HCT116 (cell line): Measurements from ENCODE around the gene NPB.

ENCODE experiments used
- ATF3 ChIP-seq: IDR thresholded peaks from 2 replicates; pipeline ENCODE4 v1.6.1; 2012
- CTCF ChIP-seq, 3 experiments: fragments of 200-600 bp in 1 of 3; sonication (generic) in 1 of 3; IDR thresholded peaks in 2 of 3; conservative IDR thresholded peaks in 1 of 3; 2 replicates each; pipeline ENCODE4 v1.5.1; 2012 to 2017; ENCODE audit warnings: low read depth in 2 of 3, low read length in 2 of 3, antibody characterized with exemption in 1 of 3, borderline replicate concordance in 1 of 3, control low read depth in 1 of 3, mild to moderate bottlenecking in 1 of 3, mixed read lengths in 1 of 3, mixed run types in 1 of 3, moderate library complexity in 1 of 3; ENCODE audit not compliant: insufficient read depth in 1 of 3
- EZH2 ChIP-seq: fragments of 200-600 bp; sonication (generic); IDR thresholded peaks from 2 replicates; pipeline ENCODE4 v1.6.1; 2017; ENCODE audit warnings: antibody characterized with exemption, mixed run types
- EZH2phosphoT487 ChIP-seq: fragments of 200-600 bp; IDR thresholded peaks from 2 replicates; pipeline ENCODE4 v1.6.1; 2018; ENCODE audit warnings: antibody characterized with exemption, borderline replicate concordance
- FOSL1 ChIP-seq: IDR thresholded peaks from 2 replicates; pipeline ENCODE4 v1.6.1; 2012; ENCODE audit warnings: low read depth
- MAX ChIP-seq: IDR thresholded peaks from 2 replicates; pipeline ENCODE4 v1.6.1; 2012
- POLR2A ChIP-seq: IDR thresholded peaks from 2 replicates; pipeline ENCODE4 v1.7.0; 2011; ENCODE audit warnings: borderline replicate concordance; ENCODE audit not compliant: insufficient read depth, insufficient read length; ENCODE audit errors: extremely low read depth
- POLR2AphosphoS5 ChIP-seq: IDR thresholded peaks from 2 replicates; pipeline ENCODE4 v1.6.1; 2011; ENCODE audit warnings: mild to moderate bottlenecking, low read depth, low read length, moderate library complexity
- RAD21 ChIP-seq: IDR thresholded peaks from 2 replicates; pipeline ENCODE4 v1.6.1; 2012; ENCODE audit warnings: low read depth, mild to moderate bottlenecking
- REST ChIP-seq: IDR thresholded peaks from 2 replicates; pipeline ENCODE4 v1.6.1; 2012; ENCODE audit warnings: low read depth
- SIN3A ChIP-seq: IDR thresholded peaks from 2 replicates; pipeline ENCODE4 v1.6.1; 2012; ENCODE audit warnings: low read depth
- SRF ChIP-seq: IDR thresholded peaks from 2 replicates; pipeline ENCODE4 v1.6.1; 2012; ENCODE audit warnings: low read depth
- YY1 ChIP-seq: IDR thresholded peaks from 2 replicates; pipeline ENCODE4 v1.6.1; 2011; ENCODE audit warnings: low read length, low read depth, moderate library complexity, mild to moderate bottlenecking; ENCODE audit not compliant: insufficient replicate concordance; ENCODE audit errors: extremely low read depth

GRCh38 chr17:81920612-81921536 is 18.8 kb downstream of the NPB start:
- no peak for TF ChIP-seq MAX
- TF ChIP-seq CTCF (IDR thresholded peaks at IDR 0.05 in 2 of 3, conservative IDR thresholded peaks at IDR 0.05 in 1 of 3; ENCODE audit: borderline replicate concordance in 1 of 3, insufficient read depth in 1 of 3, low read depth in 2 of 3, low read length in 2 of 3) = no peak
- no peak for TF ChIP-seq YY1
- TF ChIP-seq POLR2AphosphoS5 = no peak
- TF ChIP-seq RAD21 = no peak
- no peak for TF ChIP-seq SIN3A
- no peak for TF ChIP-seq POLR2A
- TF ChIP-seq REST = no peak
- no peak for TF ChIP-seq EZH2
- TF ChIP-seq FOSL1 = no peak
- TF ChIP-seq EZH2phosphoT487 = no peak
- TF ChIP-seq ATF3 = no peak
- no peak for TF ChIP-seq SRF
